Ovary (tissue), 10 donors: ENCODE results near the gene IL12A. TPM values are rescaled to one million over a fixed set of nuclear protein-coding genes. Genes with fewer than 3 reads are reported as not detected.

Source experiments
- DNase-seq, 5 donors: peaks; one replicate each; pipeline ENCODE4 v3.0.0-alpha.2; 2019 to 2020
- H3K27ac ChIP-seq, 2 donors: fragments of 200-600 bp; one replicate each; pipeline versions ENCODE4 v1.5.1 to v1.8.0; 2019 to 2022
- H3K27me3 ChIP-seq: fragments of 200-600 bp; one replicate; pipeline ENCODE4 v1.8.0; 2022
- H3K36me3 ChIP-seq: fragments of 200-600 bp; sonication (generic); one replicate; pipeline ENCODE4 v1.5.1; 2019
- H3K4me1 ChIP-seq: one replicate; pipeline ENCODE4 v1.8.1; 2013; ENCODE audit warnings: mild to moderate bottlenecking, moderate library complexity; ENCODE audit not compliant: insufficient read depth
- H3K4me3 ChIP-seq: fragments of 200-600 bp; sonication (generic); one replicate; pipeline ENCODE4 v1.5.1; 2017
- H3K9me3 ChIP-seq, 2 donors: fragments of 200-600 bp in 1 of 2; sonication (generic) in 1 of 2; one replicate each; pipeline versions ENCODE4 v1.5.1 to v1.8.1; 2013 to 2019; ENCODE audit warnings: mild to moderate bottlenecking in 1 of 2, moderate library complexity in 1 of 2
- EP300 ChIP-seq: sonication (generic); formaldehyde crosslinking; IDR thresholded peaks from one replicate; pipeline ENCODE4 v1.6.1; 2017; ENCODE audit warnings: antibody characterized with exemption
- POLR2A ChIP-seq: fragments of 450-650 bp; IDR thresholded peaks from one replicate; pipeline ENCODE4 v1.6.1; 2017; ENCODE audit warnings: antibody characterized with exemption, mild to moderate bottlenecking, moderate library complexity
- WGBS, 3 donors: extraction: QIAGEN DNeasy Blood & Tissue Kit in 1 of 3; methylation state at CpG; one replicate each; pipeline versions ENCODE4 v1.1.5 to v1.1.7; 2013 to 2017; 5-methylcytosine and 5-hydroxymethylcytosine counted together
- intact Hi-C, 4 donors: fragments of 100-400 bp; cut with DNase I; formaldehyde crosslinking; loops; one replicate each; pipeline versions ENCODE4 v1.11.0 to v1.15.1; 2022 to 2023
- long read RNA-seq, 3 donors: library from polyadenylated mRNA in 2 of 3; unstranded in 2 of 3; transcript quantifications; one replicate each; pipeline ENCODE4 v2.0.0 and lab custom pipeline, GENCODE V29; 2021 to 2026
- polyA plus RNA-seq, 2 donors: library from polyadenylated mRNA; stranded (reverse); fragments of 200-250 nt in 1 of 2; fragments of 350-450 nt in 1 of 2; fragmentation: Illumina TruSeq in 1 of 2; extraction: RNeasy Lipid Tissue Mini Kit (QIAGEN cat#74804) in 1 of 2; gene quantifications; one replicate each; pipeline ENCODE4 v1.2.3, GENCODE V29; 2013 to 2014
- total RNA-seq, 7 donors: library from RNA; depleted of rRNA in 2 of 7; stranded (reverse); fragments of >200 nt in 2 of 7; fragmentation: NEBNext Ultra II Directional in 3 of 7; extraction: Animal tissue kit (Norgen Biotek cat#: 25700) in 3 of 7; gene quantifications; one replicate each; pipeline versions ENCODE4 v1.1.0 to v1.2.4, GENCODE V29; 2016 to 2023
- TF ChIP-seq, protein P1 (sequence below), 3 donors: fragments of 450-650 bp in 2 of 3; fragments of 200-600 bp in 1 of 3; IDR thresholded peaks; one replicate each; pipeline versions ENCODE4 v1.5.1 to v1.8.0; 2016 to 2022; ENCODE audit warnings: antibody characterized with exemption in 3 of 3, mild to moderate bottlenecking in 1 of 3
- donor health status: DM: no; HTN: no; CAD: no; lungs with moderate emphysema.
- donor health status: DM: no; HTN: no; CAD: no.
- donor health status: Bipolar disorder and iron deficiency.
- donor health status: DM: yes; HTN: yes; CAD: no.
- donor health status: DM: no; HTN: no; CAD: no.
- donor health status: DM: yes; HTN: yes; CAD: no.

The IL12A gene
- total RNA-seq (1 to 10 TPM in 1 of 7 donors, under 1 TPM in 5, not detected in 1; 0.15 to 6.0 (median 0.63) TPM), polyA plus RNA-seq (under 1 TPM; 0.33 to 0.37 TPM)
- long read RNA-seq, donor 1, partial matches to known transcripts: 0 of 1 reads
- long read RNA-seq, donor 1, other reads (novel, unspliced or antisense): 0 of 1 reads
- long read RNA-seq, donor 2: 0 reads
- long read RNA-seq, donor 3: 0 reads

DNA sequence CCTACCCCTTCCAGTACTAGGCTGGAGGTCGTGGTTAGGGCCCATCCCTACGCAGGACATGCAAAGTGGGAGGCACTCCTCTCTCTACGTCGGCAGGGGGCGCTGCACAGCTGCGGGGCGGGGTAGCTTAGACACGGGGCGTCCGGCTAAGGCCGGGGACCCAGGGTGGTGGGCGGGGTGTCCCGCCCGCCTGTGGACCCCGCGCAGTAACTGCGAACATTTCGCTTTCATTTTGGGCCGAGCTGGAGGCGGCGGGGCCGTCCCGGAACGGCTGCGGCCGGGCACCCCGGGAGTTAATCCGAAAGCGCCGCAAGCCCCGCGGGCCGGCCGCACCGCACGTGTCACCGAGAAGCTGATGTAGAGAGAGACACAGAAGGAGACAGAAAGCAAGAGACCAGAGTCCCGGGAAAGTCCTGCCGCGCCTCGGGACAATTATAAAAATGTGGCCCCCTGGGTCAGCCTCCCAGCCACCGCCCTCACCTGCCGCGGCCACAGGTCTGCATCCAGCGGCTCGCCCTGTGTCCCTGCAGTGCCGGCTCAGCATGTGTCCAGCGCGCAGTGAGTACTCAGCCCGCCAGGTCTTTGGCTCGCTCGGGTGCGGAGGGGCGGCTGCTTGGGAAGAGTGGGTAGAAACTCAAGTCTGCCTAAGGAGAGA is at the start of gene IL12A:
Gene IL12A, plus strand, starts transcription at position 219 of the 655 bp plus-strand sequence.
- Histone ChIP-seq H3K4me3 (peak within 1 kb of the TSS; percentile 73), H3K27ac (no peak within 1 kb of the TSS), H3K27me3 (no peaks in the 10 kb centered on the region), H3K36me3 (no peaks in the 10 kb centered on the region), H3K9me3 (no peaks in the 10 kb centered on the region), H3K4me1 (peaks cover 3% of the 10 kb centered on the region)
- 1 to 2% (median 1%) methylated on average over 41 to 54 of the region's 54 CpGs for WGBS, 3 donors
- DNase-seq: peak; percentile 66 to 83 (median 80)
- TF ChIP-seq, protein P1, sequence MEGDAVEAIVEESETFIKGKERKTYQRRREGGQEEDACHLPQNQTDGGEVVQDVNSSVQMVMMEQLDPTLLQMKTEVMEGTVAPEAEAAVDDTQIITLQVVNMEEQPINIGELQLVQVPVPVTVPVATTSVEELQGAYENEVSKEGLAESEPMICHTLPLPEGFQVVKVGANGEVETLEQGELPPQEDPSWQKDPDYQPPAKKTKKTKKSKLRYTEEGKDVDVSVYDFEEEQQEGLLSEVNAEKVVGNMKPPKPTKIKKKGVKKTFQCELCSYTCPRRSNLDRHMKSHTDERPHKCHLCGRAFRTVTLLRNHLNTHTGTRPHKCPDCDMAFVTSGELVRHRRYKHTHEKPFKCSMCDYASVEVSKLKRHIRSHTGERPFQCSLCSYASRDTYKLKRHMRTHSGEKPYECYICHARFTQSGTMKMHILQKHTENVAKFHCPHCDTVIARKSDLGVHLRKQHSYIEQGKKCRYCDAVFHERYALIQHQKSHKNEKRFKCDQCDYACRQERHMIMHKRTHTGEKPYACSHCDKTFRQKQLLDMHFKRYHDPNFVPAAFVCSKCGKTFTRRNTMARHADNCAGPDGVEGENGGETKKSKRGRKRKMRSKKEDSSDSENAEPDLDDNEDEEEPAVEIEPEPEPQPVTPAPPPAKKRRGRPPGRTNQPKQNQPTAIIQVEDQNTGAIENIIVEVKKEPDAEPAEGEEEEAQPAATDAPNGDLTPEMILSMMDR (IDR thresholded peaks at IDR 0.05): peak; percentile 63 to 82 (median 64)
- no peak for TF ChIP-seq EP300
- intact Hi-C loops: no loop called here

DNA sequence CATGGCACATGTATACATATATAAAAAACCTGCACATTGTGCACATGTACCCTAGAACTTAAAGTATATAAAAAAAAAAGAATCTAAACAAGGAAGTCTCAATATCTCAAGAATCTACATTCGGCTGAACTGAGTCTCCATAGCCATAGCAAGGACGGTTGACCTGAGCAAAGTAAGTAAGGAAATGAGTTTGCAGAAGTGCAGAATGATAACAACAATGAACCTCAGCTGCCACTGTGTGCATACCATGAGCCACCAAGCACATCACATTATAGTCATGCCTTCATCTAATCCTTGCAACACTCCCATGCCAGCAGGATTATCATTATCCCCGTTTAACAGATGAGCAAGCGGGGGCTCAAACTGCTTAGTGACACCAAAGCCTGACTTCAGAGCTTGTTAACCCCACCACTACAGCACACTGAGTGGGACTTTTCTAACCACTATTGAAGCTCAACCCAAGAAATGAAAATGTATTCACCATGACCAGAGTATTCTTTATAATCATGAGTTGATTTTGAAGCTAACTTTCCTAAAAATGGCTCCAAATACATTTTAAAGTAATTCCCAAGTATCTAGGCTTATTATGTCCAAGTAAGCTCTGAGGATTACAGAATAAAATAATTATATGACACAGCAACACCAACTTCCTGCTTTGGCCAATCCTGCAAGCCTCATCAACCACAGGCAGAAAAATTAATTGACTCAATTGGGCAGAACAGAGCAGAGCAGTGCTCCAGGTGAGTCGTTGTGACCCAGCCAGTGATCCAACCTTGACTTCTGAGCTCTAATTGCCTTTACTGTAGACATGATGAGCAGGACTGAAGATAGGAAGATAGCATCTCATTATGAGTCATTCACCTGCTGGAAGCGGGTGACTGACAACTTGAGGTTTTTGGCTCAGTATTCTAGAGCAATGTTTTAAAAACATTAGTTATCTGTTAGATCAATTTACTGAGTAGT is 47.3 kb upstream of the IL12A start:
- intact Hi-C loops: no loop called here
- Histone ChIP-seq H3K27me3 (no peaks in the 10 kb centered on the region), H3K27ac (no peak overlapping the region), H3K9me3 (no peaks in the 10 kb centered on the region), H3K4me1 (no peaks in the 10 kb centered on the region), H3K4me3 (no peak overlapping the region), H3K36me3 (no peaks in the 10 kb centered on the region)
- TF ChIP-seq POLR2A (no peak), EP300 (no peak)
- TF ChIP-seq, protein P1 (IDR thresholded peaks at IDR 0.05): no peak
- whole genome bisulfite sequencing, 3 donors: 68 to 81% (median 68%) methylated on average over 6 of the region's 6 CpGs
- no peak for DNase-seq

DNA sequence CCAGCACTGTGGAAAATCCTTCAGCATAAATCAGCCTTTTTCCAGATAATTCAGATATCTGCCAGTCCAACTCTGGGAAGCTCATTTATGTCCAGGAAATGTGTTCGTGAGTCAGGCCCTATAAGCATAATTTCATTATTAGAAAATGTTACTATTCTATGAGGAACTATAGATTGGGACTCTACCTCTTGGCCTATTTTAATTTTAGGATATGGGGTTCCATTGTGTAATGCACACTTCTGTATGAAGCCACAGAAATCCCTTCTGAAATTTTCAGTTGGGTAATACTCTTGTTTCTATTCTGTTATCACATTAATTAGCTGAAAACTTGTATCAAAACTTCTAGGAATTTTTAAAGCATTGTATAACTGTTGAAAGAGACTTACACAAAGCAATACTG is 43.9 kb upstream of the IL12A start:
- no peaks in the 10 kb centered on the region for H3K4me1 ChIP-seq
- H3K36me3 ChIP-seq: no peaks in the 10 kb centered on the region
- no peak overlapping the region for H3K4me3 ChIP-seq
- H3K27me3 ChIP-seq: no peaks in the 10 kb centered on the region
- no peak for TF ChIP-seq EP300
- no peak for TF ChIP-seq POLR2A
- TF ChIP-seq, protein P1 (IDR thresholded peaks at IDR 0.05): no peak
- no peaks in the 10 kb centered on the region for H3K9me3 ChIP-seq
- DNase-seq: no peak
- WGBS, 3 donors: 66 to 88% (median 73%) methylated on average over 1 of the region's 1 CpG
- no peak overlapping the region for H3K27ac ChIP-seq
- intact Hi-C loops: no loop called here

DNA sequence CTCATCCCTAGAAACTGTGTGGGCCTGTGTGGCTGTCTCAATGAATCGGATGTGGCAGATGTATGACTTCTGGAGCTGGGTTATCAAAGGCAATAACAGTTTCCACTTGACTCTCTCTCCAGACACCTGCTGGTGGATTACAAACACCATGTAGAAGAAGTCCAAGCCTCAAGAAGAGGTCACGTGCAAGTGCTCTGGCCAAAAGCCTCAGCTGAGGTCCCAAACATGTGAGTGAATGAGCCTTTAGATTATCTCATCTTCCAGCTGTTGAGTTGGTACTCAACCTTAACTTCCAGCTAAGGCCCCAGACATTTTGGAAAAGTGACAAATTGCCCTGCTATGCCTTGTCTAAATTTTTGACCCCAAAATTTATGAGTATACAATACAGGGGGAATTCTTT is 42.7 kb upstream of the IL12A start:
- no peak for DNase-seq
- TF ChIP-seq POLR2A (no peak), EP300 (no peak)
- TF ChIP-seq, protein P1 (IDR thresholded peaks at IDR 0.05): no peak
- intact Hi-C loops: no loop called here
- Histone ChIP-seq H3K36me3 (no peaks in the 10 kb centered on the region), H3K4me3 (no peak overlapping the region), H3K27me3 (no peaks in the 10 kb centered on the region), H3K9me3 (no peaks in the 10 kb centered on the region), H3K4me1 (no peaks in the 10 kb centered on the region), H3K27ac (no peak overlapping the region)
- WGBS, 3 donors: 84 to 97% (median 87%) methylated on average over 2 of the region's 2 CpGs
